GM23338 (cell line): Measurements from ENCODE around the gene RIMS3. TPM values are rescaled to one million over a fixed set of nuclear protein-coding genes. Genes with fewer than 3 reads are reported as not detected.
A peak's percentile ranks its signal among the peaks of the same experiment; 100 is the strongest.

Experiments used
- ATAC-seq: fragments of 200-7000 bp; cut with Tn5 transposase; 3 replicates; pipeline ENCODE4 v1.9.1; 2020
- DNase-seq: peaks from one replicate; pipeline ENCODE4 v3.0.0-alpha.2; 2015; ENCODE audit warnings: low spot score
- H2AFZ ChIP-seq: fragments of 200-600 bp; sonication (generic); 2 replicates; pipeline ENCODE4 v1.8.0; 2016; ENCODE audit warnings: antibody characterized with exemption, mild to moderate bottlenecking, moderate library complexity
- H3F3A ChIP-seq: fragments of 200-600 bp; sonication (generic); replicated peaks from 2 replicates; pipeline ENCODE4 v1.8.0; 2017; ENCODE audit warnings: antibody characterized with exemption, mixed run types, low read depth
- H3K27ac ChIP-seq: fragments of 200-600 bp; sonication (generic); 2 replicates; pipeline ENCODE4 v1.6.1; 2016; ENCODE audit warnings: low read depth
- H3K27me3 ChIP-seq: fragments of 200-600 bp; sonication (generic); 2 replicates; pipeline ENCODE4 v1.8.0; 2016; ENCODE audit warnings: mild to moderate bottlenecking, mixed run types, moderate library complexity; ENCODE audit not compliant: insufficient read depth
- H3K36me3 ChIP-seq: fragments of 200-600 bp; sonication (generic); 2 replicates; pipeline ENCODE4 v1.8.0; 2016; ENCODE audit warnings: mild to moderate bottlenecking; ENCODE audit not compliant: insufficient read depth
- H3K4me1 ChIP-seq: fragments of 200-600 bp; sonication (generic); 2 replicates; pipeline ENCODE4 v1.8.0; 2016; ENCODE audit warnings: mild to moderate bottlenecking, moderate library complexity; ENCODE audit not compliant: insufficient read depth
- H3K4me2 ChIP-seq: fragments of 200-600 bp; sonication (generic); 2 replicates; pipeline ENCODE4 v1.7.1; 2017; ENCODE audit warnings: mixed run types
- H3K4me3 ChIP-seq: fragments of 200-600 bp; sonication (generic); 2 replicates; pipeline ENCODE4 v1.6.1; 2016; ENCODE audit warnings: mixed run types
- H3K79me2 ChIP-seq: fragments of 200-600 bp; sonication (generic); replicated peaks from 2 replicates; pipeline ENCODE4 v1.8.0; 2017; ENCODE audit warnings: mild to moderate bottlenecking; ENCODE audit not compliant: insufficient read depth
- H3K9me2 ChIP-seq: fragments of 200-600 bp; sonication (generic); 2 replicates; pipeline ENCODE4 v1.8.0; 2017; ENCODE audit not compliant: insufficient read depth
- H4K20me1 ChIP-seq: fragments of 200-600 bp; sonication (generic); replicated peaks from 2 replicates; pipeline ENCODE4 v1.8.0; 2017; ENCODE audit warnings: mild to moderate bottlenecking; ENCODE audit not compliant: insufficient read depth
- H3K27ac Mint-ChIP-seq: 2 replicates; pipeline ENCODE4 v1.8.0; 2020; ENCODE audit warnings: inconsistent platforms, mild to moderate bottlenecking, moderate library complexity, mixed read lengths
- H3K27me3 Mint-ChIP-seq: 3 replicates; pipeline ENCODE4 v1.8.0; 2022; ENCODE audit warnings: low read depth, mild to moderate bottlenecking, moderate library complexity, mixed read lengths, inconsistent platforms; ENCODE audit not compliant: insufficient read depth, poor library complexity
- H3K36me3 Mint-ChIP-seq: 3 replicates; pipeline ENCODE4 v1.8.0; 2021; ENCODE audit warnings: low read depth, mild to moderate bottlenecking, inconsistent platforms, moderate library complexity, mixed read lengths
- H3K4me1 Mint-ChIP-seq: 3 replicates; pipeline ENCODE4 v1.8.0; 2020; ENCODE audit warnings: mild to moderate bottlenecking, inconsistent platforms, mixed read lengths
- H3K4me3 Mint-ChIP-seq: 3 replicates; pipeline ENCODE4 v1.8.0; 2021; ENCODE audit warnings: moderate library complexity, mild to moderate bottlenecking, inconsistent platforms, mixed read lengths
- H3K9me3 Mint-ChIP-seq: 3 replicates; pipeline ENCODE4 v1.8.0; 2020; ENCODE audit warnings: moderate library complexity, mild to moderate bottlenecking, inconsistent platforms, mixed read lengths
- CREB1 ChIP-seq: fragments of 250-450 bp; sonication (Bioruptor Pico); IDR thresholded peaks from 2 replicates; pipeline ENCODE4 v1.5.0; 2020; ENCODE audit warnings: low read depth, mild to moderate bottlenecking, moderate library complexity
- CTCF ChIP-seq, 2 experiments: fragments of 200-600 bp in 1 of 2; sonication (generic) in 1 of 2; conservative IDR thresholded peaks; 2 replicates each; pipeline versions ENCODE4 v1.5.1 to v1.6.1; 2016 to 2017; ENCODE audit warnings: antibody characterized with exemption in 2 of 2, low read depth in 2 of 2, mild to moderate bottlenecking in 2 of 2, moderate library complexity in 1 of 2
- EZH2 ChIP-seq: fragments of 200-600 bp; sonication (generic); IDR thresholded peaks from one replicate; pipeline ENCODE4 v1.8.0; 2017; ENCODE audit warnings: antibody characterized with exemption, mild to moderate bottlenecking, low read depth; ENCODE audit not compliant: unreplicated experiment
- EZH2phosphoT487 ChIP-seq: fragments of 200-600 bp; sonication (generic); IDR thresholded peaks from one replicate; pipeline ENCODE4 v1.8.1; 2018; ENCODE audit warnings: antibody characterized with exemption; ENCODE audit not compliant: unreplicated experiment
- STAT1 ChIP-seq: IDR thresholded peaks from one replicate; pipeline ENCODE4 v1.6.1; 2016; ENCODE audit warnings: antibody characterized with exemption; ENCODE audit not compliant: unreplicated experiment
- ZNF114 ChIP-seq: fragments of 250-450 bp; sonication (Bioruptor Pico); IDR thresholded peaks from 2 replicates; pipeline ENCODE4 v1.5.0; 2020; ENCODE audit warnings: mild to moderate bottlenecking, moderate library complexity
- ZNF331 ChIP-seq: fragments of 250-450 bp; sonication (Bioruptor Pico); IDR thresholded peaks from 2 replicates; pipeline ENCODE4 v1.5.0; 2020; ENCODE audit warnings: low read depth, mild to moderate bottlenecking, moderate library complexity
- ZNF462 ChIP-seq: fragments of 250-450 bp; sonication (Bioruptor Pico); IDR thresholded peaks from 2 replicates; pipeline ENCODE4 v1.5.0; 2020; ENCODE audit warnings: mild to moderate bottlenecking, moderate library complexity
- polyA plus RNA-seq: library from polyadenylated mRNA; unstranded; fragments of >200 nt; fragmentation: Nextera tagmentation; extraction: Ambion mirVana; gene quantifications from 2 replicates; pipeline ENCODE4 v1.2.1, GENCODE V29; 2016
- total RNA-seq: library from RNA; depleted of rRNA; stranded (reverse); fragments of >200 nt; shearing (Covaris generic); gene quantifications from 2 replicates; pipeline ENCODE4 v1.2.3, GENCODE V29; 2014

Gene RIMS3
- total and polyA plus RNA-seq, 2 experiments from 2014 or later: 8.7 to 27.2 TPM

DNA sequence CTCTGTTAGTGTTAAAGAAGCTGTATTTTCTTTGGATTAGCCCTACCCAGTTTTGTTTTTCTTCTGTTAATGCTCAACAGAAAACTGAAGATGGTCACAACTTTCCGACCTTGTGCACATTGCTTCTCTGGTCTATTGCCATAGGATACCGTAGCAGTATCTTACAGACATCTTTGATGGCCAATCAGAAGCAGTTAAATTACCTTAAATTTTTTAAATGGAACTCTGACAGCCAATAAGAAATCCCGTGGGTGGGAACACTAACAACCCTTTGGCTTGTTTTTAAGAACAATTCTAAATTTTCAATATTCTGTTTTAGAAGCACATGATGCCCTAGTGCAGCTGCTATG is 43.2 kb upstream of the RIMS3 start:
- peak; percentile 86 for ATAC-seq
- peak overlapping the region; percentile 68 for H3K4me2 ChIP-seq
- TF ChIP-seq CREB1 (CRISPR knock-in tag) (no peak), STAT1 (no peak), ZNF331 (CRISPR knock-in tag) (no peak), ZNF114 (CRISPR knock-in tag) (no peak), EZH2phosphoT487 (no peak), ZNF462 (CRISPR knock-in tag) (no peak), EZH2 (no peak)
- Mint-ChIP-seq H3K9me3 (no peaks in the 10 kb centered on the region), H3K4me1 (peaks cover 48% of the 10 kb centered on the region), H3K27ac (peak overlapping the region; percentile 99), H3K36me3 (peaks cover 10% of the 10 kb centered on the region; the same call in 2 of the 3 replicates), H3K4me3 (peak overlapping the region; percentile 96), H3K27me3 (peaks cover 4% of the 10 kb centered on the region)
- peaks cover 92% of the 10 kb centered on the region for H3K79me2 ChIP-seq
- DNase-seq: peak; percentile 95
- H3K27me3 ChIP-seq: no peaks in the 10 kb centered on the region
- no peaks in the 10 kb centered on the region for H3F3A ChIP-seq
- H3K27ac ChIP-seq: peak overlapping the region; percentile 30
- no peaks in the 10 kb centered on the region for H3K9me2 ChIP-seq
- no peaks in the 10 kb centered on the region for H4K20me1 ChIP-seq
- no peak overlapping the region for H2AFZ ChIP-seq
- H3K36me3 ChIP-seq: no peaks in the 10 kb centered on the region
- H3K4me3 ChIP-seq: peak overlapping the region; percentile 50
- H3K4me1 ChIP-seq: peaks cover 35% of the 10 kb centered on the region

GRCh38 chr1:40706626-40707025 is 41.1 kb upstream of the RIMS3 start:
- Histone ChIP-seq H3K27me3 (no peaks in the 10 kb centered on the region), H3K9me2 (no peaks in the 10 kb centered on the region), H3K36me3 (no peaks in the 10 kb centered on the region), H4K20me1 (no peaks in the 10 kb centered on the region), H3F3A (no peaks in the 10 kb centered on the region), H3K79me2 (peaks cover 92% of the 10 kb centered on the region), H3K27ac (no peak overlapping the region), H3K4me2 (no peak overlapping the region), H2AFZ (no peak overlapping the region), H3K4me1 (peaks cover 26% of the 10 kb centered on the region), H3K4me3 (no peak overlapping the region)
- H3K9me3 Mint-ChIP-seq: no peaks in the 10 kb centered on the region
- ATAC-seq (no peak), DNase-seq (no peak)
- no peak overlapping the region for H3K27ac Mint-ChIP-seq
- H3K4me3 Mint-ChIP-seq: no peak overlapping the region
- peaks cover 4% of the 10 kb centered on the region for H3K27me3 Mint-ChIP-seq
- H3K36me3 Mint-ChIP-seq: no peaks in the 10 kb centered on the region
- H3K4me1 Mint-ChIP-seq: peaks cover 39% of the 10 kb centered on the region
- TF ChIP-seq EZH2 (no peak), CREB1 (CRISPR knock-in tag) (no peak), CTCF (conservative IDR thresholded peaks at IDR 0.05; ENCODE audit: low read depth in 2 of 2) (no peak)
